Epithelial cell of esophagus (primary cell): ENCODE results near the gene ACOT11.

ENCODE experiments used
- DNase-seq: peaks from one replicate; pipeline ENCODE4 v3.0.0; 2010; ENCODE audit warnings: low read depth
- H3K4me3 ChIP-seq: 2 replicates; pipeline ENCODE4 v1.5.1; 2011; ENCODE audit warnings: mild to moderate bottlenecking, low read length, control low read depth
- TF ChIP-seq, protein P1 (sequence below): IDR thresholded peaks from 2 replicates; pipeline ENCODE4 v1.5.1; 2011; ENCODE audit warnings: low read depth, mild to moderate bottlenecking, low read length, control low read depth, inconsistent platforms; ENCODE audit not compliant: insufficient read depth; ENCODE audit errors: missing control alignments

ACOT11 gene

GRCh38 chr1:54557671-54558355, 9.8 kb downstream of the ACOT11 start:
- TF ChIP-seq, protein P1, sequence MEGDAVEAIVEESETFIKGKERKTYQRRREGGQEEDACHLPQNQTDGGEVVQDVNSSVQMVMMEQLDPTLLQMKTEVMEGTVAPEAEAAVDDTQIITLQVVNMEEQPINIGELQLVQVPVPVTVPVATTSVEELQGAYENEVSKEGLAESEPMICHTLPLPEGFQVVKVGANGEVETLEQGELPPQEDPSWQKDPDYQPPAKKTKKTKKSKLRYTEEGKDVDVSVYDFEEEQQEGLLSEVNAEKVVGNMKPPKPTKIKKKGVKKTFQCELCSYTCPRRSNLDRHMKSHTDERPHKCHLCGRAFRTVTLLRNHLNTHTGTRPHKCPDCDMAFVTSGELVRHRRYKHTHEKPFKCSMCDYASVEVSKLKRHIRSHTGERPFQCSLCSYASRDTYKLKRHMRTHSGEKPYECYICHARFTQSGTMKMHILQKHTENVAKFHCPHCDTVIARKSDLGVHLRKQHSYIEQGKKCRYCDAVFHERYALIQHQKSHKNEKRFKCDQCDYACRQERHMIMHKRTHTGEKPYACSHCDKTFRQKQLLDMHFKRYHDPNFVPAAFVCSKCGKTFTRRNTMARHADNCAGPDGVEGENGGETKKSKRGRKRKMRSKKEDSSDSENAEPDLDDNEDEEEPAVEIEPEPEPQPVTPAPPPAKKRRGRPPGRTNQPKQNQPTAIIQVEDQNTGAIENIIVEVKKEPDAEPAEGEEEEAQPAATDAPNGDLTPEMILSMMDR = no peak
- no peak overlapping the region for H3K4me3 ChIP-seq
- DNase-seq = no peak

DNA sequence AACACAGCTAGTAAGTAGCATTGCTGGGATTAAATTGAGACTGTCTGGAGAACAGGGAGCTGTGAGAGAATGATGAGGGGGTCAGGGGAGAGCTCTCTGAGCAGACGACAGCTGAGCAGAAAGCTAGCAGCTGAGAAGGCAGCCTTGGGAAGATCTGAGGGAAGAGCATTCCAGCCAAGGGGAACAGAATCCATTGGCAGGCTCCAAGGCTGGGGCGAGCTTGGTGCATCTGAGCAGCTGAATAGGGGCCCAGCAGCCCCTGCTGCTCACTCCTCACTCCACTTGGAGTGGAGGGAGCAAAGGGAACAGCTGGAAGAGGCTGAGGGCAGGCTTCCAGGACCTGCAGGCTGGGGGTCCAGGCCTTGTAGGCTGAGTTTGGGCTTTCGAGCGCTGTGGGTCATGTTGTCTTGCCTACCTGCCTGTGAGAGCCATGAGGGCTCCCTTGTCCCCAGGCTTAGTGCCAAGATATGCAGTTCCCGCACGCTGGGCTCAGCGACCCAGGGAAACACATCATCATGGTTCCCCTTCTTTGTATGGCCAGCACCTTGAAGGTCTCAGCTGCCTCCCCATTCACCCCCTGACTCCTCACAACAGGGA, 10.5 kb downstream of the ACOT11 start:
- no peak for DNase-seq
- no peak overlapping the region for H3K4me3 ChIP-seq
- TF ChIP-seq, protein P1 = no peak

- DNase-seq = no peak
- TF ChIP-seq, protein P1 = no peak
- no peak overlapping the region for H3K4me3 ChIP-seq
Observed at GRCh38 chr1:54559111-54559548, 11.1 kb downstream of the ACOT11 start.

GRCh38 chr1:54559771-54560231, 11.8 kb downstream of the ACOT11 start:
- TF ChIP-seq, protein P1 = no peak
- no peak overlapping the region for H3K4me3 ChIP-seq
- DNase-seq = no peak

DNA sequence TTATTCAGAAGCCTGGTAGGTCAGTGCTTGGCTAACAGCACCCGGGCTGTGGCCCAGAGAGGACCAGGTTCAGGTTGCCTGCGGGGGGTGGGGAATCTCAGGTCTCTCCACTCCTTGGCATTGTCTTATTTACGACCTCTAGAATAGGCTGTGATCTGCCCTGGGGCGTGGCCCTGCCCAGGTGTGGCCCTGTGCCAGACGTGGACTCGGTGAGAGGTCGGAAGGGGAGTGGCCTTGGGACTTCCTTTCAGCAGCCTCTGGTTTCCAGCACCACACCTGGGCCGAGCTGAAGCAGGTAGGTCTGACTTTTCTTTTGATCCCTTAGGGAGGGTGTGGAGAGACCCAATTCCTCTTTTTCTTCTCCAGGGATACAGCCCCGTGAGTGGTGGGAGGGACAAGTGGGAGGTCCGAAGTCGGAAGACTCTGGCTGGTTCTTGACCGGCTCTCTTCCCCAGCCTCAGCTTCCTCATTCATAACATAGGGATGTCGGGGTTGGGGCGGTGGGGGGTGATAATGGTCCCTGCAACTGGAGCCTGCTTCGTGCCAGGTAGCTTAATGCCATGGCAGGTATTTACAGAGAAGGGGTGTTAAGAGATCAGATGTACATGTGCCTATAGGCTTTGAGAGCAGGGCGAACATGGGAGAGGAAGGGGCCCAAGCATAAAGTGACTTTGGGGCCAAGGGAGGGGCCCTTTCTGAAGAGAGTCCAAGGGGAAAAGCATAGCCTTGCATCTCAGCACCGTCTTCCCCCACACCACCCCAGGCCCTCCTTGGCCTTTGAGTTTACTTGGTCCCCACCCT, 16.5 kb downstream of the ACOT11 start:
- no peak overlapping the region for H3K4me3 ChIP-seq
- DNase-seq = peak; percentile 58
- TF ChIP-seq, protein P1 = no peak

DNA sequence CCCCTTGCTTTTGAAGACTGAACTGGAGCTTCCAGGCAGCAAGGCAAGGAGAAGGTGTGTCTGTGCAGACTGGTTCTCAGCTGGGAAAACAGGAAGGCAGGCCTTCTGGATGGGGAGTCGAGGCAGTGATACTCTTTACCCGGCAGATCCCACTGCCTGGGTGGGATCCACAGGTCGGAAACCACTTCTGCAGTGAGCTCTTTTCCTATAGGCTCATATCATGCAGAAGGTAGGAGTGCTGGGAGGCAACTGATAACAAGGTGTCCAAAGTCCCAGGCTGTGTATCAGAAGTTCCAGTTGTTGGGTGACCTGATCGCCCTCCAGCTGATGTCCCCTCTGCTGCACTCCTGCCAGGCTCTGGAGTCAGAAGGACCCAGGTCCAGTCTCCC, 17.1 kb downstream of the ACOT11 start:
- TF ChIP-seq, protein P1 = no peak
- DNase-seq = no peak

More for the DNA sequence above, 17.1 kb downstream of the ACOT11 start:
- H3K4me3 ChIP-seq = no peak overlapping the region
